ENCODE results near the gene CLIP1.
A peak's percentile ranks its signal among the peaks of the same experiment; 100 is the strongest.
"Not testable (repeated sequence)": the region's sequence is repeated elsewhere in the genome, so short reads cannot be mapped to it uniquely, and the experiment has no call there.

Gene CLIP1

DNA sequence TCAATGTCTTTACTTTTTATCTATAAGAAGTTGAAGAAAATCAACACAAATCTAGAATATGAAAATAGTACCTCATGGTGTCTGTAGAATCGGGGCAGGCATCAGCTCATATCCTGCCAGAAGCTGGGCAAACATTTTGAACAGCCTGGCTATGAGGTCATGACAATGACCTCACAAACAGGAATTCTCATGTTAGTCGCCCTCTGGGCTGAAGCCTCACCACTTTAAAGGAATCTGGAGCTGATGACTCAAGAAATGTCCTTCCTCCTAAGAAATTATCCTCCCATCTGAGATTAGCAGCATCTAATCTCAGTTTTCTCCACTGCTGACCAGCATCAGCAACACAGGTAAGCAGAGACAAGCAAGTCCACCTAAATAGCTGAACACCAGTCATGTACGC, 27.1 kb downstream of the CLIP1 start:
- DNase-seq (ENCODE audit: low spot score), result no peak

- no peak for DNase-seq (ENCODE audit: low spot score)
Observed at GRCh38 chr12:122394626-122395194, 27.8 kb downstream of the CLIP1 start.

DNA sequence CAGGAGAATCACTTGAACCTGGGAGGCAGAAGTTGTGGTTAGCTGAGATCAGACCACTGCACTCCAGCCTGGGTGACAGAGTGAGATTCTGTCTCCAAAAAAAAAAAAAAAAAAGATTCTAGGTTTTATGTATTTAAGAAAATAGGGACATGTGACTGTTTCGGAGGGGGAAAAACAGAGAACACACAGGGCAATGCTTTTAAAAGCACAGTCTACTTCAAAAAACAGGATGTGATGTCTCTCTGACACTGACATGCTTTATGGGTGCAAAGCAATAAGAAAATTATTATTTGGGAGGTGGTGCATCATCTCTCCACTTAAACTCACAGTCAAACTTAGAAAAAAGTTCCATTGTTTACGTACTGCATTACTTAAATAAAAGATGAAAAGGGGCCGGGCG, 28.7 kb downstream of the CLIP1 start:
- peak; percentile 36 for DNase-seq (ENCODE audit: low spot score)

DNA sequence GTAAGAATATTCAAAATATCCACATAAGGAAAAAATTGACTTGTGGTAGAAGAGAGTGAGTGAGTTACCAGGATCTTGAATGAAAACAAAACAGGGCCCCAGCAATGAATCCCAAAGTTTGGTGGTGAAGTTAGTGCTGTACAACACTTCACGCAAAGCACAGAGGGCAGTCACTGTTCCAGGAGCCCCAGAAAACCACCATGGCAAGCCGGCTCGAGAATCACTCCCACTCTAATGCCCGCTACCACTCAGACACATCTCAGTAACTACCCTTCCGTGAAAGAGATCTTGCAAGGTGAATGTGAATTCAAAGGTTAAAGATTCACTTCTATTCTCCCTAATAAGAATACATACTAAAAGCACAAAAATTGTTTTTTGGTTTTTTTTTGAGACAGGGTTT, 30.1 kb downstream of the CLIP1 start:
- no peak for DNase-seq (ENCODE audit: low spot score)

DNA sequence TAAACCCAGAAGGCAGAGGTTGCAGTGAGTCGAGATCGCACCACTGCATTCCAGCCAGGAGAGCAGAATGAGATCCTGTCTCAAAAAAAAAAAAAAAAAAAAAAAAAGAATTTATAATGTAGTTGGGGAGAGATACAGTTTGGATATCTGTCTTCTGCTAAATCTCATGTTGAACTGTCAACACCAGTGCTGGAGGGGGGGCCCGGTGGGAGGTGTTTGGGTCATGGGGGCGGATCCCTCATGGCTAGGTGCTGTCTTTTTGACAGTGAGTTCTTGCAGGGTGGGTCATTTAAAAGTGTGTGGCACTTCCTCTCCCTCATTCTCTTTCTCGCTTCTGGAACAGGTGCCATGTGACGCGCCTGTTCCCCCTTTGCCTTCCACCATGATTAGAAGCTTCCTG, 32.8 kb downstream of the CLIP1 start:
- no peak for DNase-seq (ENCODE audit: low spot score)

DNA sequence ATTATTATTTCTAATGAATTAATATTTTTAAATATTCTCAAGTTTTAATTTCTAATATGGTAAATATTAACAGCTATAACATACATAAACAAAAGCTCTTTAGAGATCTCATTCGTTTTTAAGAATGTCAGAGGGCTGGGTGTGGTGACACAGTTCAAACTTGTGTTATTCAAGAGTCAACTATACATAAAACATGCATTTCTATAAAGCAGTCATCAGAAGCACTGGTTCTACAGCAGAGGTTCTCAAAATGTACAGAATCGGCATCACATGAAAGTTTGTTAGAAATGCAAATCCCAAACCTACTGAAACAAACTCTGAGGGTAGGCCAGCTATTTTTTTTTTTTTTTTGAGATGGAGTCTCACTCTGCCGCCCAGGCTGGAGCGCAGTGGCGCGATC, 34.6 kb downstream of the CLIP1 start:
- no peak for DNase-seq (ENCODE audit: low spot score)

GRCh38 chr12:122385171-122386016, 37.1 kb downstream of the CLIP1 start:
- DNase-seq (ENCODE audit: low spot score), result no peak

DNA sequence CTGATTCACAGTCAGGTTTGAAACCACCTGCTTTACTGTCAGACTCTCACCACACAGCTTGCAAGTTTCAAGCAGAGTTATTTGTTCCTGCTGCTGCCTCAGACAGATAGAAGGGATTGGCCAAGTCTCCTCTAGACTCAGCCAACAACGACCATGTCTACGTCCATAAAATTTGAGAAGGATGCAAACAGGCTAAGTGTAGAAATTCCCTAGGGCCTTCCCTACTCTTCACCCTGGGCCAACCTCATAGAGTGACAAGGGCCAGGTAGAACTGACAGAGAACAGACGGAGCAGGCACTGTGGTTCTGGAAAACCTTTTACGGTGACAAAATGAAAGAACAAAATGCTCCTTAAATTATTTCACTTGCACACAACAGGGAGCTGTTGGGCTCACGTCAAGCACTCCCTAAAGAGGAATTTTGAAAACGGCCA, 39.5 kb downstream of the CLIP1 start:
- DNase-seq (ENCODE audit: low spot score), result no peak

DNA sequence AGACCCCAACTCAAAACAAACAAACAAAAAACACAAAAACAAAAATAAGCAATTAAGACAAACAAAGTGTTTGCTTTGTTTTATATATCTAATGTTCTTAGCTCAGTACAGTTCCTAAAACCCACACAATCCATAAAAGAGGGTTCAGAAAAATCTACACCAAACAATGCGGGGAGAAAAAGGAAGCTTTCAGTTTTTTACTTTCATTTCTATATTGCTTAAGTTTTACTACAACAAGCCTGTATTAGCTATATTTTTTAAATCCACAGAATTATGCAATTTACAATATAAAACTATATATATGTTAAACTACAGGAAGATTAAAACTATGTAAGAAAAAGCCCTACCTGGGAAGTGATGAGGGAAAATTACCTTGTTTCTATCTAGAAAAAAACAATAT, 41.4 kb downstream of the CLIP1 start:
- DNase-seq (ENCODE audit: low spot score), result no peak

- DNase-seq (ENCODE audit: low spot score), result not testable (repeated sequence)
Observed at GRCh38 chr12:122376751-122377150, 45.7 kb downstream of the CLIP1 start.

GRCh38 chr12:122374707-122375106, 47.8 kb downstream of the CLIP1 start:
- no peak for DNase-seq (ENCODE audit: low spot score)

DNA sequence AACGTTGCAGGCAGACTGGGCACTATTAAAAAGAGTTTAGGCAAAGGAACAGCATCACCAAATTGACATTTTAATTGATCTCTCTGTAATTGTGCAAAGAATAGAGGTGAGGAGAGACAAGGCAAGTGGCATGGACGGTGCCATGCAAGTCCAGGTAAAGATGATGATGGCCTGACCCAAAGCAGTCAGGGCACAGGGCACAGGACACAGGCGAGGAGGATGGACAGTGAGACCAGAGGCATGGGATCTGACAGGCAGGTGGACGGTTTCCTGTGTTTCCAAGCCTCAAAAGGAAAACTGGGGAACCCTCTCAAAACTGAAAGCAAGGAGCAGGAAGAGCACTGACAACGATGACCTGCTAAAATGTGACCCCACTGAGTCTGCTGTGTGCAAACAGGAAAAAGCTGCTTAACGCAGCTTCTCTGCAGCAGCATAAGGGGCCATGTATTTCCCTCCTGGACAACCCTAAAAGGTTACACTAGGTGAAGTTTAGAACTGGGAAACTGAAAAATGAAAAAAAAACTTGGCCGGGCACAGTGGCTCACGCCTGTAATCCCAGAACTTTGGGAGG, 50.9 kb downstream of the CLIP1 start:
- no peak for DNase-seq (ENCODE audit: low spot score)

DNA sequence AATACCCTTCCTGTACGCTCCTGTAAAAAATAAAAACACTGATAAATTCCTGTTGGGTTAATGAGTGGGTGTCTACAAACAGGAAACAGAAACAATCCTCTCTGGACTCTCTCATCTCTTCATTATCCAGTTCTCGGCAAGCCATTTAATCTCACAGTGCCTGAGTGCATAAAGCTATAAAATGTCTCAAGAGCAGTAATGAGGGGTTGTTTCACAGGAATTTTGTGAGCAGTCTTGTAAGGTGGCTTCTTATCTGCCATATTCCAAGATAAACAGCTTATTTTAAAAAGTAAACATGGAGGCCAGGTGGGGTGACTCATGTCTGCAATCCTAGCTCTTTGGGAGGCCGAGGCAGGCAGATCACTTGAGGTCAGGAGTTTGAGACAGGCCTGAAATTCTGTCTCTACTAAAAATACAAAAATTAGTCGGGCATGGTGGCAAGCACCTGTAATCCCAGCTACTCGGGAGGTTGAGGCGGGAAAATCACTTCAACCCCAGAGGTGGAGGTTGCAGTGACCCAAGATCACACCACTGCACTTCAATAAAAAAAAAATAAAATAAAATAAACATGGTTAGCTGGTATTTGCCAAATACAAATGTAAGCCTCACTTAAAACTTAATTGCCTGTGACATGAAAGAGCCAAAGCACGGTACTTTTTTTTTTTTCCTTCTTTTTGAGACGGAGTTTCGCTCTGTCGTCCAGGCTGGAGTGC, 54.0 kb downstream of the CLIP1 start:
- no peak for DNase-seq (ENCODE audit: low spot score)

DNA sequence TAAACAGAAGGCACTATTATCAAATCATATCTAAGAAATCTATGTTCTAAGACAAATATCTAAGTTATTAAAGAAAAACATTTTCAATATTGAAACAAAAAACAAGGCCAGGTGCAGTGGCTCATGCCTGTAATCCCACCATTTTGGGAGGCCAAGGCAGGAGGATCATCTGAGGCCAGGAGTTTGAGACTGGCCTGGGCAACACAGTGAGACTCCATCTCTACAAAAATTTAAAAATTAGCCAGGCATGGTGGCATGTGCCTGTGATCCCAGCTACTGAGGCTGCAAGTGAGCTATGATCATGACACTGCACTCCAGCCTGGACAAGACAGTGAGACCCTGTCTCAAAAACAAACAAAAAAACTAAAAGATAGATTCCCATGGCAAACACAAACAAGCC, 54.8 kb downstream of the CLIP1 start:
- not testable (repeated sequence) for DNase-seq (ENCODE audit: low spot score)

DNA sequence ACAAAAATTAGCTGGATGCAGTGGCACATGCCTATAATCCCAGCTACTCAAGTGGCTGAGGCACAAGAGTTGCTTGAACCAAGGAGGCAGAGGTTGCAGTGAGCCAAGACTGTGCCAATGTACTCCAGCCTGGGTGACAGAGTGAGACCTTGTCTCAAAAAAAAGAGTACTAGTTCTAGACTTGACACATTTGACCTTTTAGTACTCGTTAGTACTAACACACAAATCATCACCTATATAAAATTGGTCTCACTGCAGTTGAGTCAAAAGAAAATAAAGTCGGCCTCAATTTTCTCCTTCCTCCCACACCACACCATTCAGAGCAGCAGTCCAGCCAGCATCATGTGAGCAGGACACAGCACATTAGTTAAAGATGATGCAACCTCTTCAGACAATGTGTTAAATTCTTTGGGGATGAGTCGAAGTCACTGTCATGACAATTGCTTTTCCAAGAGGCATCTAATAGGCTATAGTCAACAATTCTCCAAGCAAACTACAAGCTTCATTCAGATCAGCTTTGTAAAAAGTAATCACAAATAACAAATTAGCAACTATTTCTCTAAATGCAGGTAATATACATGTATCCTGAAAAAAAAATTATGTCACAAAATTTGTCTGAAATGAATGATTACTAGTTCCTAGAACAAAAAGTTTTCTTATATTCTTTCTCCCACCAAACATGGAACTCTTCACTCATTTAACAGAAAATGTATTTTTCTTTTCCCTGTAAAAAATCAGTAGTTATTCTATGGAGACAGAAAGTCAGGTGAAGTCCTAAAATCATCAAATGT, 55.6 kb downstream of the CLIP1 start:
- no peak for DNase-seq (ENCODE audit: low spot score)

DNA sequence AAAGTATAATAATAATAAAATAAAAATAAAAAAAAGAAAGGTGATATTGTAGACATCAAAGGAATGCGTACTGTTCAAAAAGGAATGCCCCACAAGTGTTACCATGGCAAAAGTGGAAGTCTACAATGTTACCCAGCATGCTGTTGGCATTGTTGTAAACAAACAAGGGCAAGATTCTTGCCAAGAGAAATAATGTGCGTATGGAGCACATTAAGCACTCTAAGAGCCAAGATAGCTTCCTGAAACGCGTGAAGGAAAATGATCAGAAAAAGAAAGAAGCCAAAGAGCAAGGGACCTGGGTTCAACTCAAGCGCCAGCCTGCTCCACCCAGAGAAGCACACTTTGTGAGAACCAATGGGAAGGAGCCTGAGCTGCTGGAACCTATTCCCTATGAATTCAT, 57.2 kb downstream of the CLIP1 start:
- not testable (repeated sequence) for DNase-seq (ENCODE audit: low spot score)

DNA sequence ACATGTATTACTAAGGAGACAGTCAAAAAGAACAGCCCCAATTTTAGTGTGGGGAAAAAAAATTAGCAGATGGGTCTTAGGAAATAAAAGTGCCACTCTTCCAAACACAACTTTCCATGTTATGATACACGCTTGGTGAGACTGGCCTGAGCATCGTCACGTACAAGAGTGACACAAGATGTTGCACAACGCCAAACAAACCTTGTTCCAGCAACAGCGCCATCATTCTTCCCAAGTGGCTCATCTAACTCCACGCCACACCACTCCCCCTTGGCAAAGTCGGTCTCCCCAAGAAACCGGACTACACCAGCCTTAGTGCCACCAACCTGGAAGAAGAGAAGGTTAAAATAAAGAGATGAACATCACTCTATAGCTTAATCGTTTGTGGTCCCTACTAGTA, 58.7 kb downstream of the CLIP1 start:
- no peak for DNase-seq (ENCODE audit: low spot score)

- DNase-seq (ENCODE audit: low spot score), result no peak
Observed at GRCh38 chr12:122362755-122363154, 59.7 kb downstream of the CLIP1 start.

GRCh38 chr12:122358403-122358802, 64.1 kb downstream of the CLIP1 start:
- not testable (repeated sequence) for DNase-seq (ENCODE audit: low spot score)

DNA sequence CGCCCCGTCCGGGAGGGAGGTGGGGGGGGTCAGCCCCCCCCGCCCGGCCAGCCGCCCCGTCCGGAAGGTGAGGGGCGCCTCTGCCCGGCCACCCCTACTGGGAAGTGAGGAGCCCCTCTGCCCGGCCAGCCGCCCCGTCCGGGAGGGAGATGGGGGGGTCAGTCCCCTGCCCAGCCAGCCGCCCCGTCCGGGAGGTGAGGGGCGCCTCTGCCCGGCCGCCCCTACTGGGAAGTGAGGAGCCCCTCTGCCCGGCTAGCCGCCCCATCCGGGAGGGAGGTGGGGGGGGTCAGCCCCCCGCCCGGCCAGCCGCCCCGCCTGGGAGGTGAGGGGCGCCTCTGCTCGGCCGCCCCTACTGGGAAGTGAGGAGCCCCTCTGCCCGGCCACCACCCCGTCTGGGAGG, 64.9 kb downstream of the CLIP1 start:
- not testable (repeated sequence) for DNase-seq (ENCODE audit: low spot score)

- not testable (repeated sequence) for DNase-seq (ENCODE audit: low spot score)
Observed at GRCh38 chr12:122356991-122357390, 65.5 kb downstream of the CLIP1 start.

GRCh38 chr12:122356192-122356635, 66.3 kb downstream of the CLIP1 start:
- DNase-seq (ENCODE audit: low spot score), result peak; percentile 55

Data from CD4-positive, alpha-beta T cell treated with Interleukin-6 at 100 ng/mL for 8 hours (primary cell).